Uterus (tissue), 4 donors: ENCODE results near the gene KRTAP12-2. TPM values are rescaled to one million over a fixed set of nuclear protein-coding genes. Genes with fewer than 3 reads are reported as not detected.
"Not testable (repeated sequence)": the region's sequence is repeated elsewhere in the genome, so short reads cannot be mapped to it uniquely, and the experiment has no call there.

Source experiments
- DNase-seq, 2 donors: peaks; one replicate each; pipeline ENCODE4 v3.0.0-alpha.2; 2019 to 2020
- H3K27ac ChIP-seq, 2 donors: fragments of 200-600 bp; sonication (generic); 1 replicate in 1 of 2; 2 replicates in 1 of 2; pipeline ENCODE4 v1.5.1; 2016 to 2018
- H3K27me3 ChIP-seq, 2 donors: fragments of 200-600 bp; sonication (generic); one replicate each; pipeline ENCODE4 v1.5.1; 2018 to 2019; ENCODE audit warnings: control low read depth in 1 of 2
- H3K36me3 ChIP-seq, 2 donors: fragments of 200-600 bp; sonication (generic); one replicate each; pipeline ENCODE4 v1.5.1; 2019; ENCODE audit warnings: control low read depth in 1 of 2
- H3K4me1 ChIP-seq, 2 donors: fragments of 200-600 bp; sonication (generic); one replicate each; pipeline ENCODE4 v1.5.1; 2018 to 2019; ENCODE audit warnings: control low read depth in 1 of 2
- H3K4me3 ChIP-seq, 2 donors: fragments of 200-600 bp; sonication (generic); 1 replicate in 1 of 2; 2 replicates in 1 of 2; pipeline ENCODE4 v1.5.1; 2018 to 2019; ENCODE audit warnings: mild to moderate bottlenecking in 1 of 2
- H3K9me3 ChIP-seq, 2 donors: fragments of 200-600 bp; sonication (generic); one replicate each; pipeline ENCODE4 v1.5.1; 2019; ENCODE audit warnings: control low read depth in 1 of 2
- CTCF ChIP-seq, 4 experiments: fragments of 200-600 bp in 2 of 4; fragments of 450-650 bp in 2 of 4; sonication (generic) in 2 of 4; IDR thresholded peaks; one replicate each; pipeline ENCODE4 v1.5.1; 2016 to 2019; ENCODE audit warnings: antibody characterized with exemption in 4 of 4, mild to moderate bottlenecking in 2 of 4, moderate library complexity in 1 of 4
- POLR2A ChIP-seq, 2 donors: fragments of 450-650 bp; IDR thresholded peaks; one replicate each; pipeline ENCODE4 v1.6.1; 2016; ENCODE audit warnings: antibody characterized with exemption in 2 of 2, mild to moderate bottlenecking in 1 of 2, moderate library complexity in 1 of 2
- intact Hi-C: fragments of 100-400 bp; cut with DNase I; formaldehyde crosslinking; loops from one replicate; pipeline ENCODE4 v1.15.1; 2023; ENCODE audit warnings: low total_unique reads
- total RNA-seq, 4 donors: library from RNA; depleted of rRNA in 3 of 4; stranded (reverse); fragments of >200 nt in 3 of 4; gene quantifications; one replicate each; pipeline versions ENCODE4 v1.1.0 to v1.2.4, GENCODE V29; 2014 to 2023
- donor health status: DM: yes; HTN: yes; CAD: no.

The KRTAP12-2 gene
- total RNA-seq, 4 donors from 2014 or later: not detected

GRCh38 chr21:44699502-44700001 lies 32.8 kb upstream of the KRTAP12-2 start:
- Histone ChIP-seq H3K9me3 (no peaks in the 10 kb centered on the region), H3K27me3 (peaks cover 0 to 7% of the 10 kb centered on the region in 2 donors), H3K4me3 (no peak overlapping the region), H3K36me3 (no peaks in the 10 kb centered on the region), H3K4me1 (no peaks in the 10 kb centered on the region), H3K27ac (no peak overlapping the region)
- intact Hi-C loops: no loop called here
- no peak for DNase-seq
- TF ChIP-seq POLR2A (IDR thresholded peaks at IDR 0.05) (no peak), CTCF (IDR thresholded peaks at IDR 0.05) (no peak)

GRCh38 chr21:44697811-44698734 lies 31.3 kb upstream of the KRTAP12-2 start:
- Histone ChIP-seq H3K27ac (no peak overlapping the region), H3K4me3 (no peak overlapping the region), H3K4me1 (no peaks in the 10 kb centered on the region), H3K9me3 (no peaks in the 10 kb centered on the region), H3K36me3 (no peaks in the 10 kb centered on the region), H3K27me3 (peaks cover 0 to 7% of the 10 kb centered on the region in 2 donors)
- intact Hi-C loops: no loop called here
- no peak for TF ChIP-seq CTCF (IDR thresholded peaks at IDR 0.05)
- TF ChIP-seq POLR2A (IDR thresholded peaks at IDR 0.05): no peak
- no peak for DNase-seq

- H3K4me3 ChIP-seq, intact Hi-C loops, H3K36me3 ChIP-seq, H3K4me1 ChIP-seq, H3K9me3 ChIP-seq, DNase-seq, H3K27ac ChIP-seq, H3K27me3 ChIP-seq: not testable (repeated sequence)
These were observed 30.6 kb upstream of the KRTAP12-2 start, which contains the start of gene KRTAP10-12 for GRCh38 chr21:44697172-44697810. TSS of gene KRTAP10-12 (plus strand) at chr21:44697172. CDS start at chr21:44697202, 30 bp downstream.

GRCh38 chr21:44696572-44696971 lies 29.8 kb upstream of the KRTAP12-2 start:
- intact Hi-C loops: no loop called here
- TF ChIP-seq POLR2A (IDR thresholded peaks at IDR 0.05) (no peak), CTCF (IDR thresholded peaks at IDR 0.05) (no peak)
- DNase-seq: no peak
- Histone ChIP-seq H3K36me3 (no peaks in the 10 kb centered on the region), H3K27me3 (peaks cover 0 to 7% of the 10 kb centered on the region in 2 donors), H3K9me3 (peaks cover 0 to 3% of the 10 kb centered on the region in 2 donors), H3K27ac (no peak overlapping the region), H3K4me1 (no peaks in the 10 kb centered on the region), H3K4me3 (no peak overlapping the region)

- peaks cover 0 to 3% of the 10 kb centered on the region in 2 donors for H3K9me3 ChIP-seq
- H3K27me3 ChIP-seq: peaks cover 0 to 7% of the 10 kb centered on the region in 2 donors
- no peak overlapping the region for H3K27ac ChIP-seq
- TF ChIP-seq POLR2A (IDR thresholded peaks at IDR 0.05): no peak
- TF ChIP-seq CTCF (IDR thresholded peaks at IDR 0.05): no peak
- H3K4me3 ChIP-seq: no peak overlapping the region
- H3K4me1 ChIP-seq: no peaks in the 10 kb centered on the region
- DNase-seq: no peak
- H3K36me3 ChIP-seq: no peaks in the 10 kb centered on the region
- intact Hi-C loops: no loop called here
These were observed 28.9 kb upstream of the KRTAP12-2 start for GRCh38 chr21:44695641-44696040.
